Umbilical cord (tissue), 2 donors: ENCODE data around the gene TESPA1. TPM values are rescaled to one million over a fixed set of nuclear protein-coding genes. Genes with fewer than 3 reads are reported as not detected.
"Not testable (repeated sequence)": the region's sequence is repeated elsewhere in the genome, so short reads cannot be mapped to it uniquely, and the experiment has no call there.

Source experiments
- DNase-seq: peaks from one replicate; pipeline ENCODE4 v3.0.0-alpha.2; 2015; ENCODE audit warnings: low spot score
- total RNA-seq: library from RNA; depleted of rRNA; stranded (reverse); fragments of >200 nt; gene quantifications from one replicate; pipeline ENCODE4 v1.2.3, GENCODE V29; 2014; ENCODE audit warnings: low replicate concordance; ENCODE audit not compliant: insufficient read depth

The TESPA1 gene
- total RNA-seq, 1 donor from 2014 or later = 2.2 TPM

DNA sequence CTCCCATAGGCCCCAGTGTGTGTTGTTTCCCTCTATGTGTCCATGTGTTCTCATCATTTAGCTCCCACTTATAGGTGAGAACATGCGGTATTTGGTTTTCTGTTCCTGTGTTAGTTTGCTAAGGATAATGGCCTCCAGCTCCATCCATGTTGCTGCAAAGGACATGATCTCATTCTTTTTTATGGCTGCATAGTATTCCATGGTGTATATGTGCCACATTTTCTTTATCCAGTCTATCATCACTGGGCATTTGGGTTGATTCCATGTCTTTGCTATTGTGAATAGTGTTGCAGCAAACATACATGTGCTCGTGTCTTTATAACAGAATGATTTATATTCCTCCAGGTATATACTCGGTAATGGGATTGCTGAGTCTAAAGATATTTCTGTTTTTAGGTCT, 2.2 kb upstream of the TESPA1 start:
- not testable (repeated sequence) for DNase-seq

DNA sequence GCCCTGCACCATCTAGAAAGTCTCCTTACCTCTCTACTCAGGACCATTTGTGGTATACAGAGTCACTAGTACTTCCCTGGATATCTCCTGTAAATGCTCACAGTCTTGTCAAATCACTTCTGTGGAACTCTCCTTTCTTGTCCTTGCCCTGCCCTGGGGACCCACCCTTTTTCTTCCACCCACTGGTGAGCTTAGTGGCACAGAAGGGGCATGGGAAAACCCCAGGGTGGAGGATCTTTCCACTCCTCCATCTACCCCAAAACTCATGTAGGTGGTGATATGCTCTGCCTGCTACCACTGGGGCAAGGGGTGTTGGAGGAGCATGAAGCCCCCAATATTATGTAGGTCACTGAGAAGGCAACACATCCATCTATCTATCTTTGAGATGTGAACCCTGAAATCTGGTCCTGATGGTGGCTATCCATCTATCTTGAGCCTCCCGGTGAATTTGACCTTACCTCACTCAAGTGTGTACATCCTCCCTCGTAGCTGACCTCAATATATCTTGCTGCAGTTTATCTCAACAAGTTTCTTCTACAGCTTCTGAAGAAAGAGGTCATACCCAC, 943 bp downstream of the TESPA1 start:
- DNase-seq = no peak

DNA sequence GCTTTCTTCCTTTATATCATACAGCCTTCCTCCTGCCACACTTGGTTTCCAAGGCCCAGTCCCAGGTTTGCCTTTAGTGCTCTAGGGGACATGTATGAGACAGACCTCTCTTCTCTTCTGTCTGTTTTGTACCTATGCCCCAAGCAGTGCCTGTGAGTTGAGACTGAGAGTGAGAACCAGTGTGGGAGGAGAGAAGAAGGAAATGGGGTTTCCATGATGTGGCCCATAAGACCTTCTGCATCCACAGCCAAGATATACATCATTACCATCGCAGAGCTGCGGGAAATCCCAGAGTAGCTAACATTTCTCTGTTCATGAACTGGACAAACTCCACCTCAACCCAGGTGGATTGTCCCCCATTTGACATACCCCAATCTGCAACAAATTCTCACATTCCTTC, 2.8 kb downstream of the TESPA1 start:
- DNase-seq = no peak

DNA sequence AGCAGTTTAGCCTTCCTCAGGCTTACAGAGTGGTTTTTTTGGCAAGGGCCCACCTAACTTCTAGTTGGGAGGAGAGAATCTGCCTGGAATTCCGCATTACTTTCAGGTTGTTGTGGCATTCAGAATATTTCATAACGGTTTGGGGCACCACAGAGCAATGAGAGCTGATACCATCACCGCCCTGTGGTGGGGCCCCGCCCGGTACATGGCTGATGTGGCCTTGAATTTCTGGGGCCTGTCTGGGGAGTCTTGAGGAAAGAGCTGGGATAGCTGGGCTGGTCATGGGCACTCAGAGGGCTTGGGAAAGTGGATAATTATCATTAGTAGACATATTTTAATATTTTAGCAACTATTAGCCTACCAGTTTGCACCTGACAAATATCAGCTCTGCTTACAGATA, 4.2 kb downstream of the TESPA1 start:
- DNase-seq = no peak

DNA sequence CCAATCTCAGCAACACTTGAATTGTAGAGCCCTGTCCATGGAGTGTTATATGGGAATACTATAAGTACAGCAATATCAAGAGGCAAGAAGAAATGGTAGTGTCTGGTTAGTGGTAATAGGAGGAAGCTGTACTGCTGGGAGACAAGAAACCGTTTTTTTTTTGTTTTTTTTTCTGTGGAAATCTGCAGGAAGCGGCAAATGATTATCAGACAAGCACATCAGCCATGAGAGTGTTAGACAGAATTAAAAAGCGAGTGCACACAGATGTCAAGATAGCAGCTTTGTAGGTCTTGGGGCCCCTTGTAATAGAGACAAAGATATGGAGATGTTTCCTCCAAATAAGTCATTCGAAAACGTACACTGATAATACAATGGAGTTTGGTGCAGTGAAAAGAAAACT, 6.7 kb downstream of the TESPA1 start:
- no peak for DNase-seq

DNA sequence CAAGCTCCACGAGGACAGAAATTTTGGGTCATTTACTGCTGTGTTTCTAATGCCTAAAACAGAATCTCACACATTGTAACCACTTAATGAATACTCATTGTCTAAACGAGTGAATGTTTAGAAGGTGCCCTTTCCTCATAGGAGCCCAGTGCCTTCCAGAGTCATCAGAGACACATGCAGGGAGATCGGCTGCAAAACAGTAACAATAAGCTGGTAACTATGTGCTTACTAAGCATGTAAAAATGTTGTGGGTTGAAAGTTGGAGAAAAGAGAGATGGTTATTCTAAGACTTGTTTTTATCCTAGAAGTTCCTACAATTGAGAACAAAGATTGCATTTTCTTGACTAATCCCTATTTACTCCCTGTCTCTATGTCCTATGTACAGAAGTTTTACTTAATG, 7.4 kb downstream of the TESPA1 start:
- DNase-seq = no peak

DNA sequence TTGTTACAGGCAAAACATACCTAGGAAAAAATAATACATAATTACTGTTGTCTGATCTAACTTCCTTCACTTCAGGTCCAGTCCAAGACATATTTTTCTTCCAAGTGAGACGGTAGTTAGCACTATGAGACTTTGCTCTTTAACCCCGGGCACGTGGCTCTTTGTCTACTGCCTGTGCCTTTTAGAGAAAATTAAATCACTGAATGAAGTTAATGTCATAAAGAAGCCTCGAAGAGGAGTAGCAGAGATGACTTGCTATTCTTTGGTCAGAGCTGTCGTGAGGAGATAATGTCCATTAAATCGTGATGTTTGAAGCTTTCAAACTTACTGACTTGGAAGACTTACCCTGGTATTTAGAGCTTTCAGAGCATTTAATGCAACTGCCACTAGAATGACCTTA, 8.7 kb downstream of the TESPA1 start:
- DNase-seq = no peak

DNA sequence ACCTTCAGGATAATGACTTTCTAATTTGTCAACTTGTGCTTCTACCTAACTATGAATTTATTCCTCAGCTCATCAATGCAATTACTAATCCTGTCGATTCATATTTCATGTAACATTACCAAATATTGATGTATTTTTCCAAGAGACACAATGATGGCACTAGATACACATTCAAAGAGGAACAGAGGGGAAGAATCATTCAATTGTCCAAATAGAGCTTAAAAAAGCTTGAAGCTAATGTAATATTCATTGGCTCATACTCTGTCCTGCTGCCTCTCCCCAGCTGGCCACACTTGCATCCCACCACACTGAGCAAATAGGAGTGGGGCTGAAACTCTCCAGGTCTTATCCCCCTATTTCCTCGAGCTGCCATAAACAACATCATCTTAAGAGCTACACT, 9.3 kb downstream of the TESPA1 start:
- DNase-seq = no peak

DNA sequence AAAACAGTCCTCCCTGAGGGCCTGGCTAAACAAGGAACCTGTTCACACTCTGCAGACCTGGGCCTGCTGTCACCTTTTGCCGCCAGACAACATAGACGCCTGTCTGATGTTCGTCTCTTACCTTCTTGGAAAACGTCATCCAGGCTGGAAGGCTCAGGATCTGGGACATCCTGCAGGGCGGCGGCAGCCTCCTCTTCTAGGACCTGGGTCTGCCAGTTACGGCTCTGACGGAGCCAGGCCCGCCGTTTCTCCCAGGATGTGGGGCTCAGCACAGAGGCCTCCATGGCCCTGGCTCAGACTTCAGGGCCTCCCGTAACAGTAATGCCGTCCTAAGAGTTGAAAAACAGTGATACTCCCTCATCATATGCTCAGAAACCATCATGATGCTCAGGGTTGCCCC, 10.3 kb downstream of the TESPA1 start:
- no peak for DNase-seq

DNA sequence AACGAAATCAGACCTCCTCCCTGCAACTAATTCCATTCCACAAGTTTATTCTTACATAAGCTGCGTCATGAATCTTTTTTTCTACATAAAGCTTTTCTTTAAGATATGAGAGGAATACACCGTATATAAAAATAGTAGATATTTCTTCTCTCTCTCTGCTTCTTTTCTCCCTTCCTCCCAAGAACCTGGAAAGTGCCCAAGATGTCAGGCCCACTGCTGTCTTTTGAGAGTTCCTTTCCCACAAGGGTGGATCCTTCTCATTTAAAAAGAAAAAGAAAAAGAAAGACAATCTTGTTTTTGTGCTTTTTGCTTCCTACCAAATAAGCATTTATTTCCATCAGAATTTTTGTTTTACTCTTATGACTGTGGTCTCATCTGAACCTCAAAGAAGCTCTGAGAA, 11.0 kb downstream of the TESPA1 start:
- DNase-seq = peak; percentile 42

DNA sequence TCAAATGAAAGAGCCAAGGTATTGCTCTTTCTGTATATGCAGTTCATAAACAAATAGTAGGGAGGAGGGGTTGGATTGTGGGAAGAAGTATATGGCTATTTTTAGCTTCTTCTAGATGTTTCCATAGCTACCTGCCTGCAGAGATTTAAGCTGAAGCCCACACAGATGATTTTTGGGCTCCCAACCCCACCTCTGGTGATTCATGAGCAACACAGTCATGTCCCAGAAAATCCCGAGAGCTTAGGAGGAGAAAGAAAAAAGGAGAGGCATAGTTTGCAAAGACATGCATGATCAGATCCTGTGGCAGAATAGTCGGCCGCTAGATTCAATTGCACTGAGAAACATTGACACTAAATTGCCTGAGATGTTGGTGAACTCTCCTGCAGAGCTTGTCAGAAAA, 13.8 kb downstream of the TESPA1 start:
- DNase-seq = peak; percentile 55

DNA sequence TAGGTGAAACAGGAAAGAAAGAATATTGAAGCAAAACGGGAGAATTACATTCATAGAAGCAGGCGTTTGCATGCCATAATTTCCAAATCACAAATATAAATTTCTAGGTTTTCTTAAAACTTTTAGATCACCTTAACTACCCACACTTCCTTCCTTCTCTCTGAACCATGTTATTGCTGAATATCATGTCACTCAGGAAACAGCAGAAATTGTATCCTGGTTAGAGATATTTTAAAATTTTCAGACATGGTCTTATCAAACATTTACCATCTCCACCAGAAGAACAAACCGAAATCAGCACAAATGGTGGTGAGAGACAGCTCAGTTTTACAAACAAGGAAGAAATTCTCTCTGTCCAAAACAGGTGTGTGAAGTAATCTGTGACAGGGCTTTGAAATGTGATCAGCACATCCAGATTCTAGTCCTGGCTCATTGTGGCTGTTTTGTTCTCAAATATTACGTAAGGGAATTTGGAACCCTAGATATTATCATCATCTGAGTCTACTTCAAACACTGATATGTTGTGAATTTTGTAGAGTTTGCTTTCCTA, 16.3 kb downstream of the TESPA1 start:
- no peak for DNase-seq

DNA sequence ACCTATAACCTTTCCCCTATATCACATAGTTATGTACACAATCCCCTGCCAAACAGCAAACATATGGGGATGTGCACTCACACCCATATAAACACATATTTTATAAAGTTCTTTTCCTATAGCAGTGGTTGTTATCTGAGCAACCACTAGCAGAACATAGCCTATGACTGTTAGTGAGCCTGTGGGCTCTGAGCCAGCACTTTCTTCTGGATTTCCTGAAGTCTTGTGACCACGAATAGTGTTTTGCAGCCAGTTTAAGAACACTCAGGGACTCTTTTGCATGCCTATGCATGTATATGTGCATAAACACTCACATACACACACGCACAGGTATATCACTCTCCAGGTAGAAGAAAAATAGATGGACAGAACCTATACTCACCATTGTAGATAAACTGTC, 17.1 kb downstream of the TESPA1 start:
- peak; percentile 77 for DNase-seq

DNA sequence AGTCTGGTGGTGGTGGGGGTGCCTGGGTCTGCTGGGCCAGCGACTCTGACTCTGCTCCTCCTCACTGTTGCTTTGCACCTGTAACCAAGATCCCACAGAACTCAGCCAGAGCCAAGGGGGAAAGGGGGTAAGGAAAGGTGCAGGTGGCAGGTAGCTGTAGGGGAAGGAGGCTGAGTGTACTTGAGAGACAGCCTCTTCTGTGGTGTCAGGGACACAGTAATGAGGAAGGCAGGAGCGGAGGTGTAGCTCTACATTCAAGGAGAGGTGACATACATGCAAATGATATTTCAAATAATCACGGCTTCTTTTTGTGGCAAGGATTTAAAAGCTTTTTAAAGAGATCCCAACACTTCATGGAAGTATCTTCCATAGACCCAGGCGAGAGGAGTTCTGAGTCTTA, 23.4 kb downstream of the TESPA1 start:
- DNase-seq = no peak

DNA sequence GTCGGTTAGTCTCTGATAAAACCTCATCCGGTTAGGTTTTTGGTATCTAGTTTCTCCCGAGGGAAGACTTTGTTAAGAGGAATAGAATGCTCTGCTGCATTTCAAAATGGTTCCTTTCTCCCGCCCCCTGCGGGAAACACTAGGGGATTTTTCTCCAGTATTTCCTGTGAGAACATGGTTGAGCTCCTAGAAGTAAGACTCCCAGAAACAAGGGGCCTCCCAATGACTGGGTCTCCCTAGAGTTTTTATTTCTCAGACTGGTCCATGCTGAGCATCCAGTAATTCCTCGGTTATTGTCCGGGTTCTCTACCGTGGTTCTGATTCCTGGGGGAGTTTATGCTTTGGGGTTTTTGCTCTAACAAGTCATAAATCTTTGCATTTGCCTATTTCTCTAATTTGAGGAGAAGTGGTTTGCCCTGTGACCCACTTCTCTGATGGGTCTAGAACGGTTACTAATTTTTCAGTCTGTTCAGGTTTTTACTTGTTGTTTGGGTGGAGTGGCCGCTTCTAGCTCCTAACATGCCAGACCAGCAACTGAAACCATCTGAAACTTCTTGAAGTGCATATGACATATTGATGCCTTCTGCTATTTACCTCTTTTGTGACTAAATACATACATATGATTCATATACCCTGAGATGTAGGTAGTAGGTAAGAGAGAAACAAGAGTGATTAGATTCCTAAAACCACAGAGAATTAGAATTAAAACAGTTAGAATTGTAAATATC, 25.1 kb downstream of the TESPA1 start:
- DNase-seq = no peak

DNA sequence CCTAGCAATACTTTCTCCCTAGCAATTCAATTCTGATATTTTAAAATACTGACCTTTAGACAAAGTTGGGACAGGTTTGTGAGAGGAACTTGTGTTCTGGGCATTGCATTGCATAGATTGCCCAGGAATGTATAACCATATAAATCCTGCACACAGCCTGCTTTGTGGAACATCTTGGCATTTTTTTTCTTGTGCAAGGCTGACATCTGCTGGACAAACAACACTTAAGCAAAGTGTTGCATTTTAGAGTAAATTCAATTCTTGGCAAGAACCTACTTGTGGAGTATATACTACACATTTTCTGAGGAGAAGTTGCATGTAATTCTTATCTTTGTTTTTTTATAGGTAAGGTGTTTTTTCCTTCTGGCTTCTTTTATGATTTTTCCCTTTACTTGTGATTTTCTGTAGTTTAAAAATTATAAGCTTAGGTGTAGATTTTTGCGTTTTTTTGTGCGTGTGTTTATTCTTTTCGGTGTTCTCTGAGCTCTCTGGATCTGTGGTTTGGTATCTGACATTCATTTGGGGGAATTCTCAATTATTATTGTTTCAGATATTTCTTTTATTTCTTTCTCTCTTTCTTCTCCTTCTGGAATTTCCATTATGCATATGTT, 26.4 kb downstream of the TESPA1 start:
- peak; percentile 90 for DNase-seq

DNA sequence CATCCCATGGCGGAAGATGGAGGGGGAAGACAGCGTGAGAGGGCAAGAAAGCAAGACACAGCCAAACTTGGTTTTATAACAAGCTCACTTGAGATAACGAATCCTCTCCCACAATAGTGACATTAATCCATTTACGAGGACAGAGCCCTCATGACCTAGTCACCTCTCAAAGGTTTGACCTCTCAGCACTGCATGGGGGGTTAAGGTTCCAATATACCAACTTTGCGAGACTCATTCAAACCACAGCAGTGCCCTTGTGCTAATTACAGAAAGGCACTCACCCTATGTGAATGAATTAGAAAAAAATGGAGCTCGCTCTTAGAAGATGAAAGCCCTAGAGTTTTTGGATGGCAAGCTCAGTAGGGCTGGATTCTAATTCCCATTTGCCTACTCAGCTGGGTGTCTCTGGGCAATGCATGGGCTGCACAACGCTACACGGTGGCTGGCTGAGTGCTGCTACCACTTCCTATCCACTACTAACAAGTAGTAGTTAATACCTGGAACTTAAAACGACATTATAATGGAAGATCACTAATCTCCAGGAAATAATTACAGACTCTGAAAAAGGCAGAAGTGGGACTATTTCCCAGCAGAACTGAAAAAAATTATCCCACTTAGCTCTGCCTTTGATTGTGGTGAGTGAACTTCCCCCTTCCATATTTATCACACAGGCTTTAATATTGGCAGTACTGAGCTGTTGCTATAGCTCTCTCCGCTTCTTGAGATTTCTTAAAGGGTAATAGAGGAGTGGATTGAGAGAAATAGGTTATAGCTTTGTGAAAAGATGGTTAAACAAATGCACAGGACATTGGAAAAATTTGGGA, 27.5 kb downstream of the TESPA1 start:
- DNase-seq = no peak

DNA sequence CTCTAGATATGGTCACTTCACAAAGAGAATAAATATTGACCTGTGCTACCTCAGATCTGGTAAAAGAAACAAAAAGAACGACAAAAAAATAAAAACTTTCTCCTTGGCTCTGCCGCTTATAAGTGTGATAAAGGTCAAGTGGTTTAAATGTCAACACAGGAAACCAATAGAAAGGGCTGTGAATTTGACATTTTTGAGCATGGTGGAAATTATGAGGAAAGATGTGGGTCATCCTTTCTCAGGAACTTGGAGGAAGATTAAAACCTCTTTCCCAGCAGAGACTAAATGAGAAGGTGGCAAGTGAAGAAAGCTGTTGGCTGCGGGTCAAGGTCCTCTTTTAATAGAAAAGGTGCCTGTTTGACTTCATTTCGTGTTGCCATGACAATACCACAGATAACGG, 28.2 kb downstream of the TESPA1 start:
- no peak for DNase-seq

DNA sequence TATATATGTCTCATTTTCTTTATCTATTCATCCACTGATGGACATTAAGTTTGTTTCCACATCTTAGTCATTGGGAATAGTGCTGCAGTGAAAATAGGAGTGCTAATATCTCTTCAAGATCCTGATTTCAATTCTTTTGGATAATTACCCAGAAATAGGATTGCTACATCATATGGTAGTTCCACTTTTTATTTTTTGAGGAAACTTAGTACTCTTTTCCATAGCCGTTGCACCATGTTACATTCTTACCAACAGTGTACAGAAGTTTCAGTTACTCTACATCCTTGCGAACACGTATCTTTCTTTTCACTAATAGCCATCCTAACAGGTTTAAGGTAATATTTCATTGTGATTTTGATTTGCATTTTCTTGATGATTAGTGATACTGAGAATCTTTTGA, 29.8 kb downstream of the TESPA1 start:
- DNase-seq = no peak

DNA sequence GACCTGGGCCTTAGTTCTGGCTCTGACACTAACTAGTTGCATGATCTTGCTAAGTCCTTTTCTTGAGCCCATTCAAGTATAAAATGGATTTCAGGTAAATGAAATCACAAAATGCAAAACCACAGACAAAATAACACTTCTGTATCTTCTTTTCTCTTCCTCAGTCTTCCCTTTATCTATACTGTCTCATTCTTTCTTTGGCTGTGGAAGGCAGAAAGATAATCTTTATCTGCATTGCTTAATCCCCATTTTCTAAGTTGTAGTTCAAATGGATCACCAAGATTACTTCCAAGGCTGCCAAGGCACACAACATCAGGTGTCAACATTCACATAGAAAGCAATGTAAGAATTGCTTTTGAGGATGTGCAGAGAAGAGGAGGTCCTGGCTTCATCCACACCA, 30.3 kb downstream of the TESPA1 start:
- DNase-seq = no peak

DNA sequence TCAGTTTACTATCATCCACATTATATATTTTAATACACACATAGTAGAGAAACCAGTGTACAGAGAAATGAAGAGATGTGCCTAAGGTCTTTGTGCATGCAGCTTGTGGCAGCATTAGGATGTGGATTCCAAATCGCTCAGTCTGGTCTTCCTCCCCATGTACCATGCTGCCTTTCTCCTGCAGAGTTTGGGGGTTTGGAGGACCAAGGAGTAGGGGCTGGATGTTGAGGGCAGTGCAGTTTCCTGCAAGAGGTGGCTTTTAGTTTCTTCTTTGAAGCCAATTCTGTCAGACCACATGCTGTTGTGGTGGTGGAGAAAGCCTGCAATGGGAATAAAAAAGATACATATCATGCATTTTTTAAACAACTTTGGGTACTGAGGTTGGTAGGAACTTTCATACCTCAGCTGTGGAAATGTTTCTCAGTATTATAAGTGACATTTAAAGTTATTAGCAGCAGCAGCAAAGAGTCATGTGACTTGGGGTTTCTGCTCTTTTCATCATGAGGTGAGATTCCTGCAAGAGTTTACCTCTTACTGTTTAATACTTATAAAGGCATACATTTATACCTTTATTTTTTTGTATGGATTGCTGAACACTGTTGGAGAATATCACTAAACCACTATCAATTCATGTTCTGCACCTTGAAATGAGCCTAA, 34.4 kb downstream of the TESPA1 start:
- DNase-seq = no peak
